GM23338 (cell line): Measurements from ENCODE around the gene RNF114.

Experiments used
- CREB1 ChIP-seq: fragments of 250-450 bp; sonication (Bioruptor Pico); IDR thresholded peaks from 2 replicates; pipeline ENCODE4 v1.5.0; 2020; ENCODE audit warnings: low read depth, mild to moderate bottlenecking, moderate library complexity
- CTCF ChIP-seq, 2 experiments: fragments of 200-600 bp in 1 of 2; sonication (generic) in 1 of 2; conservative IDR thresholded peaks; 2 replicates each; pipeline versions ENCODE4 v1.5.1 to v1.6.1; 2016 to 2017; ENCODE audit warnings: antibody characterized with exemption in 2 of 2, low read depth in 2 of 2, mild to moderate bottlenecking in 2 of 2, moderate library complexity in 1 of 2
- EZH2 ChIP-seq: fragments of 200-600 bp; sonication (generic); IDR thresholded peaks from one replicate; pipeline ENCODE4 v1.8.0; 2017; ENCODE audit warnings: antibody characterized with exemption, mild to moderate bottlenecking, low read depth; ENCODE audit not compliant: unreplicated experiment
- EZH2phosphoT487 ChIP-seq: fragments of 200-600 bp; sonication (generic); IDR thresholded peaks from one replicate; pipeline ENCODE4 v1.8.1; 2018; ENCODE audit warnings: antibody characterized with exemption; ENCODE audit not compliant: unreplicated experiment
- JUNB ChIP-seq: IDR thresholded peaks from one replicate; pipeline ENCODE4 v1.6.1; 2016; ENCODE audit warnings: antibody characterized with exemption; ENCODE audit not compliant: unreplicated experiment
- POLR2AphosphoS5 ChIP-seq: IDR thresholded peaks from 2 replicates; pipeline ENCODE4 v1.6.1; 2016; ENCODE audit warnings: antibody characterized with exemption, low read depth
- REST ChIP-seq: IDR thresholded peaks from one replicate; pipeline ENCODE4 v1.6.1; 2018; ENCODE audit warnings: antibody characterized with exemption; ENCODE audit not compliant: unreplicated experiment

- no peak for TF ChIP-seq REST
- TF ChIP-seq CTCF (conservative IDR thresholded peaks at IDR 0.05; ENCODE audit: low read depth in 2 of 2) = no peak
- no peak for TF ChIP-seq EZH2
- TF ChIP-seq POLR2AphosphoS5 = no peak
- TF ChIP-seq JUNB = no peak
- no peak for TF ChIP-seq EZH2phosphoT487
- no peak for TF ChIP-seq CREB1 (CRISPR knock-in tag)
Measured at GRCh38 chr20:49973981-49974380, 37.8 kb downstream of the RNF114 start.
